ENCODE measurements around the gene LYZL6.

Gene LYZL6

GRCh38 chr17:35917519-35918213, 25.8 kb downstream of the LYZL6 start:
- DNase-seq (ENCODE audit: insufficient read length, low spot score) (no peak), FAIRE-seq (no peak)
- TF ChIP-seq, protein P1, sequence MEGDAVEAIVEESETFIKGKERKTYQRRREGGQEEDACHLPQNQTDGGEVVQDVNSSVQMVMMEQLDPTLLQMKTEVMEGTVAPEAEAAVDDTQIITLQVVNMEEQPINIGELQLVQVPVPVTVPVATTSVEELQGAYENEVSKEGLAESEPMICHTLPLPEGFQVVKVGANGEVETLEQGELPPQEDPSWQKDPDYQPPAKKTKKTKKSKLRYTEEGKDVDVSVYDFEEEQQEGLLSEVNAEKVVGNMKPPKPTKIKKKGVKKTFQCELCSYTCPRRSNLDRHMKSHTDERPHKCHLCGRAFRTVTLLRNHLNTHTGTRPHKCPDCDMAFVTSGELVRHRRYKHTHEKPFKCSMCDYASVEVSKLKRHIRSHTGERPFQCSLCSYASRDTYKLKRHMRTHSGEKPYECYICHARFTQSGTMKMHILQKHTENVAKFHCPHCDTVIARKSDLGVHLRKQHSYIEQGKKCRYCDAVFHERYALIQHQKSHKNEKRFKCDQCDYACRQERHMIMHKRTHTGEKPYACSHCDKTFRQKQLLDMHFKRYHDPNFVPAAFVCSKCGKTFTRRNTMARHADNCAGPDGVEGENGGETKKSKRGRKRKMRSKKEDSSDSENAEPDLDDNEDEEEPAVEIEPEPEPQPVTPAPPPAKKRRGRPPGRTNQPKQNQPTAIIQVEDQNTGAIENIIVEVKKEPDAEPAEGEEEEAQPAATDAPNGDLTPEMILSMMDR (IDR thresholded peaks at IDR 0.05; ENCODE audit: insufficient read depth, missing control alignments) = no peak

DNA sequence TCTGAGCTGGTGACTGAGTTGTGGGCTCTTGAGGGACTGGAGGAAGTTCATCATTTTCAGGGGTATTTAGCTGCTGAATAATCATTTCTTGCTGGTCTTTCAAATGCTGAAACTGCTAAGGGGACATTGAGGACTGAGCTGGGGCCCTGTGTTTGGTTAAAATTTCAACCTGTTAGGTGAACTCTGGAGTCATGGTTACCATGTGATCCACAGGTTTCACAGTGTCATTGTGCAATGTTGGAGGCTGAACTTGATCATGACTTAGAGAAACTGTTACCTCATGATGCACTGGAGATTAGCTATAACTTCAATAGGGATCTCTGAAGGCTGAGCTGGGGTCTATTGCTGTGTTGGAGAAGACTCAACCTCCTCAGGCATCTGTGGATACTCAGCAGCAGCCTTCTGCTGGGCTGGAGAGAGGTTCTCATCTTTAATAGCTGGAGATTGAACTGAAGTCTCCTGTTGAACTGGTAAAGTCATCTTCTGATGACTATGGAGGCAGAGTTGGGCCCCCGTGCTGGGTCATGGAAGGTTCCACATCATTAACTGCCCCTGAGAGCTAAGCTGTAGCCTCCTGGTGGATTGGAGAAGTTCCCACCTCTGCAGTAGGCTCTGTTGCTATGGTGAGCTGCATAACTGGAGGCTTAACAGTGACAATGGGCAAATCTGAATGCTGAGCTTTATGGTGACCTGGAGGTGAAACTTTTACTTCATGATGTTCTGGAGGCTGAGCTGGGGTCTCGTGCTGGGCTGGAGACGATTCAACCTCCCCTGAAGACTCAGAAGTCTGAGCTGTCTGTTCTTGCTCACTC, 28.2 kb downstream of the LYZL6 start:
- no peak for FAIRE-seq
- TF ChIP-seq, protein P1 (IDR thresholded peaks at IDR 0.05; ENCODE audit: insufficient read depth, missing control alignments) = no peak
- DNase-seq (ENCODE audit: insufficient read length, low spot score) = no peak

- FAIRE-seq = no peak
Observed at GRCh38 chr17:35914354-35914753, 29.2 kb downstream of the LYZL6 start.

GRCh38 chr17:35913609-35914008, 29.9 kb downstream of the LYZL6 start:
- TF ChIP-seq, protein P1 (IDR thresholded peaks at IDR 0.05; ENCODE audit: insufficient read depth, missing control alignments) = no peak
- DNase-seq (ENCODE audit: insufficient read length, low spot score) (no peak), FAIRE-seq (no peak)

More at GRCh38 chr17:35914354-35914753, 29.2 kb downstream of the LYZL6 start:
- TF ChIP-seq, protein P1 (IDR thresholded peaks at IDR 0.05; ENCODE audit: insufficient read depth, missing control alignments) = no peak
- no peak for DNase-seq (ENCODE audit: insufficient read length, low spot score)

GRCh38 chr17:35912942-35913341, 30.6 kb downstream of the LYZL6 start:
- TF ChIP-seq, protein P1 (IDR thresholded peaks at IDR 0.05; ENCODE audit: insufficient read depth, missing control alignments) = no peak
- no peak for FAIRE-seq
- DNase-seq (ENCODE audit: insufficient read length, low spot score) = no peak

DNA sequence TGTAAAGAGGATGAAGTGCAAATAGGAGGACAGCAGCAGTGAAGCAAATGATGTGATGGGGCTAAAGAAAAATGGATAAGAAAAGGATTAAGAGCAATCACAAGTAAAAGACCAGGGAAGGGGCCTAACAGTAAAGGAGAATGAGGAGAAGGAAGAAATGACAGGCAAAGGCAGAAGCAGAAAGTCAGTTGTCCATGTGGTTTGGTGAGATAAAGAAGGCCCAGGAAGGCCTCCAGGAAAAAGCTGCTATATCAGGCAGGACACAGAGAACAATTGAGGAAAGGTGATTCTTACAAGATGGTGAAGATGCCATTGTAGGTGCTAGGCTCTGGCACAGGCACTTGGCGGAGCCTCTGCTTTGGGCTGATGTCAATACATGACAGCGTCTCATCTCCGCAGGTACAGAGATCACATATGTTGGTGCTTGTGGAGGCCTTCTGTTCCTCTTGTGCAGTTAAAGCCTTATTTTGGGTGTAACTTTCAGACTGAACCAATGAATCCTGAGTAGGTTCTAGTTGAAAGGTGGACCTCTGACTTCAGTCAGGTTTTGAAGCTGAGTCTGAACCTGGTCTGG, 31.1 kb downstream of the LYZL6 start:
- DNase-seq (ENCODE audit: insufficient read length, low spot score) (no peak), FAIRE-seq (no peak)
- TF ChIP-seq, protein P1 (IDR thresholded peaks at IDR 0.05; ENCODE audit: insufficient read depth, missing control alignments) = no peak
